ENCODE measurements around the gene POMT1. TPM values are rescaled to one million over a fixed set of nuclear protein-coding genes. Genes with fewer than 3 reads are reported as not detected.

POMT1 gene
- polyA plus RNA-seq, 1 of the 3 experiments (the other 2 are of a cell fraction) = 44.5 TPM

DNA sequence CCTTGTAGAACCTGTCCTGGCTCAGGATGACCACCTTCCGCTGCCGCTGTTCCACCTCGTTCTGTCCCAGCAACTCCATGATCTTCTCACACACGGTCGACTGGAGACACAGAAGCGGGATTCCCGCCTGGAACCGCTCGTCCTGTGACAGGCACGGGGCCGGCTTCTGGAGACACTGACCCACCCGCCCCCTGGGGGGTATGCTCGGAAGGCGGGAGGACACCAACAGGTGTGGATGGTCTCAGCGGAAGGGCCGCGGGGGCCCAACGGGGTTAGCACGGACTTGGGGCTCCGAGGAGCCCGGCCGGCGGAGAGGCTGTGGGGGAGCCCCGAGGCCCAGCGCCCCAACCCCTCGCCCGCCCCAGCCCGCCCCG, 27.8 kb downstream of the POMT1 start:
- Histone ChIP-seq H3K27me3 (ENCODE audit: insufficient read depth) (no peaks in the 10 kb centered on the region), H3K9me3 (no peaks in the 10 kb centered on the region), H3F3A (replicated peaks; ENCODE audit: insufficient read depth) (no peaks in the 10 kb centered on the region), H3K4me3 (ENCODE audit: low read depth in 2 of 2, low read length in 1 of 2) (peak overlapping the region; percentile 70 to 83), H3K4me1 (ENCODE audit: control insufficient read depth in 1 of 2, insufficient read depth in 2 of 2, low read depth in 1 of 2, low read length in 1 of 2) (peaks cover 0 to 12% of the 10 kb centered on the region in 2 experiments; a peak in 1 of 4 replicates), H3K79me2 (ENCODE audit: insufficient read depth) (peaks cover 16% of the 10 kb centered on the region; the same call in 1 of the 2 replicates), H3K9ac (peak overlapping the region; percentile 80), H2AFZ (ENCODE audit: low read depth) (peak overlapping the region; percentile 59; the same call in 1 of the 2 replicates), H4K20me1 (ENCODE audit: insufficient read depth) (no peaks in the 10 kb centered on the region), H3K4me2 (peak overlapping the region; percentile 98), H3K9me2 (no peaks in the 10 kb centered on the region), H3K36me3 (replicated peaks in 1 of 2; ENCODE audit: control insufficient read depth in 1 of 2, insufficient read depth in 2 of 2, low read length in 1 of 2) (peaks cover 5 to 25% of the 10 kb centered on the region in 2 experiments), H3K27ac (ENCODE audit: low read depth in 2 of 2, low read length in 1 of 2) (no peak overlapping the region; a peak in 1 of 4 replicates)
- POLR2A ChIA-PET = interaction anchor here (1.0 kb wide), 1 partner anchor 49 kb away, joined by 3 read pairs; no protein-coding TSS in a partner anchor
- CTCF ChIA-PET = interaction anchor here (1.1 to 2.1 kb wide), 2 partner anchors 16 to 194 kb away, joined by 3 to 8 read pairs; partner anchors contain the start of gene PRRT1B
- TF ChIP-seq CTCF (IDR thresholded peaks at IDR 0.05) (peak; percentile 38; the same call in 1 of the 2 replicates), USF2 (IDR thresholded peaks at IDR 0.05; ENCODE audit: borderline replicate concordance, low read depth, low read length) (no peak), RAD21 (IDR thresholded peaks at IDR 0.05; ENCODE audit: low read length) (0 out of 2 replicates have a peak, but pooled peaks have one; percentile 9), SIN3A (IDR thresholded peaks at IDR 0.05; ENCODE audit: borderline replicate concordance, low read depth, low read length) (peak; percentile 41; the same call in 1 of the 2 replicates), MAX (IDR thresholded peaks at IDR 0.05; ENCODE audit: low read depth) (0 out of 2 replicates have a peak, but pooled peaks have one; percentile 36)
- 6% methylated on average over 13 of the region's 29 CpGs for WGBS (ENCODE audit: low lambda C conversion rate)
- DNase-seq = peak; percentile 84

GRCh38 chr9:131530920-131531832, 28.5 kb downstream of the POMT1 start, which contains the start of gene UCK1:
Gene UCK1, minus strand, starts transcription at chr9:131531263. Its CDS starts 89 bp downstream, at chr9:131531174.
- no peaks in the 10 kb centered on the region for H4K20me1 ChIP-seq (ENCODE audit: insufficient read depth)
- ChIA-PET CTCF (interaction anchor here (1.1 to 2.1 kb wide), 2 partner anchors 15 to 195 kb away, joined by 3 to 8 read pairs; partner anchors contain the start of gene PRRT1B), POLR2A (interaction anchor here (0.6 to 1.0 kb wide), 3 partner anchors 48 to 212 kb away, joined by 3 to 4 read pairs (median 3); no protein-coding TSS in a partner anchor)
- H3K9ac ChIP-seq = peak within 1 kb of the TSS; percentile 80
- H3K27me3 ChIP-seq (ENCODE audit: insufficient read depth) = no peaks in the 10 kb centered on the region
- peak within 1 kb of the TSS; percentile 70 to 83 for H3K4me3 ChIP-seq (ENCODE audit: low read depth in 2 of 2, low read length in 1 of 2)
- H3K27ac ChIP-seq (ENCODE audit: low read depth in 2 of 2, low read length in 1 of 2) = peak within 1 kb of the TSS in 1 of 2 experiments; percentile 58; a peak in 1 of 4 replicates
- peaks cover 5 to 20% of the 10 kb centered on the region in 2 experiments for H3K36me3 ChIP-seq (replicated peaks in 1 of 2; ENCODE audit: control insufficient read depth in 1 of 2, insufficient read depth in 2 of 2, low read length in 1 of 2)
- 60% methylated on average over 17 of the region's 103 CpGs for WGBS (ENCODE audit: low lambda C conversion rate)
- H3K4me2 ChIP-seq = peak within 1 kb of the TSS; percentile 98
- H3K9me3 ChIP-seq = no peaks in the 10 kb centered on the region
- peaks cover 0 to 12% of the 10 kb centered on the region in 2 experiments; a peak in 1 of 4 replicates for H3K4me1 ChIP-seq (ENCODE audit: control insufficient read depth in 1 of 2, insufficient read depth in 2 of 2, low read depth in 1 of 2, low read length in 1 of 2)
- peak; percentile 100 for DNase-seq
- peak within 1 kb of the TSS; percentile 81; the same call in 1 of the 2 replicates for H2AFZ ChIP-seq (ENCODE audit: low read depth)
- H3F3A ChIP-seq (replicated peaks; ENCODE audit: insufficient read depth) = no peaks in the 10 kb centered on the region
- H3K9me2 ChIP-seq = no peaks in the 10 kb centered on the region
- peaks cover 16% of the 10 kb centered on the region; the same call in 1 of the 2 replicates for H3K79me2 ChIP-seq (ENCODE audit: insufficient read depth)
- TF ChIP-seq TAF1 (IDR thresholded peaks at IDR 0.05; ENCODE audit: borderline replicate concordance, low read depth, low read length) (peak; percentile 67; the same call in 1 of the 2 replicates), EZH2phosphoT487 (IDR thresholded peaks at IDR 0.05; ENCODE audit: borderline replicate concordance, low read depth) (no peak), GABPA (IDR thresholded peaks at IDR 0.05; ENCODE audit: low read depth) (peak; percentile 83), NRF1 (IDR thresholded peaks at IDR 0.05; ENCODE audit: low read depth, low read length) (peak; percentile 78), CHD2 (IDR thresholded peaks at IDR 0.05; ENCODE audit: low read length, partially characterized antibody) (peak; percentile 82), POLR2AphosphoS5 (IDR thresholded peaks at IDR 0.05; ENCODE audit: low read depth, low read length) (peak; percentile 61), TCF12 (IDR thresholded peaks at IDR 0.05) (no peak)
